ENCODE data around the gene MLLT10.

MLLT10 gene

DNA sequence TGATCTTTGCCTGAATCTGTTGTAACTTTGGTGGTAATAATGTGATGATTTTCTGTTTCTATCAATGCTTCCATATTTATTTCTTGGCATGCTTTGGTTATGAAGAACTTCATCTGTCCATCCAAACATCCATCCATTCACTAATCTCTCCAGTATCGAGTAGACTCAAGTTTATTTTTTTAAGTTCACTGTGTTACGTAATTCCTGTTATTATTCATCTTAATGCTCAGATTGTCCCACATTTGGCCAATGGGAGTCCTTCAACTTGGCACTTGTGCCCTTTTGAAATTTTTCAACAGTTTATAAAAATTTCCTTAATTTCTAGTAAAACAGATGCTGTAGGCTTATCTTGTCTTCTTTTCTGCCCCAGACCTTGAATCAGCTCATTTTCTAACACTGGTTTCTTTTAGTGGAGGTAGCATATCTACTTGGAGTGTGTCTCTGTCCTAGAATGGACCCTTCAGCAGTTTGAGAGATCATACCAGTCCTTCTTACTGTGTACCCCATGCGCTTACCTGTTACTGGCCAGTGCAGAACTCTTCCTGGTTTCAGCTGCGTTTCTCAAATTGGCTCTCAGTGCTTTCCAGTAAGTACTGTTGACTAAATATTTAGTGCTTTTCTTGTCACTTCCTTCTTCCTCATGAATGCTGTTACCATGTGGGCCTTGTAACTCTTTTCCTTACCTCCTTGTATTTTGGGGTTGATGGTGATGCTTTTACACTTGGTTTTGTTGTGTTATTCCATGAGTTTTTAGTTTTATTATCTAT lies 100.8 kb downstream of the MLLT10 start:
- H3K4me3 Mint-ChIP-seq, result no peak overlapping the region

GRCh38 chr10:21637795-21638194 lies 103.8 kb downstream of the MLLT10 start:
- Mint-ChIP-seq H3K4me3 (no peak overlapping the region), H3K27me3 (no peaks in the 10 kb centered on the region), H3K9me3 (no peaks in the 10 kb centered on the region), H3K36me3 (peaks cover 43% of the 10 kb centered on the region), H3K27ac (no peak overlapping the region), H3K4me1 (peaks cover 23% of the 10 kb centered on the region)
- ATAC-seq, result no peak

More for the DNA sequence above, 100.8 kb downstream of the MLLT10 start:
- no peak overlapping the region for H3K27ac Mint-ChIP-seq
- peaks cover 23% of the 10 kb centered on the region for H3K4me1 Mint-ChIP-seq
- no peak for ATAC-seq
- no peaks in the 10 kb centered on the region for H3K27me3 Mint-ChIP-seq
- peaks cover 64% of the 10 kb centered on the region for H3K36me3 Mint-ChIP-seq
- no peaks in the 10 kb centered on the region for H3K9me3 Mint-ChIP-seq

- no peak overlapping the region for H3K4me3 Mint-ChIP-seq
- H3K27ac Mint-ChIP-seq, result no peak overlapping the region
- peaks cover 25% of the 10 kb centered on the region for H3K4me1 Mint-ChIP-seq
- H3K36me3 Mint-ChIP-seq, result peaks cover 45% of the 10 kb centered on the region
- ATAC-seq, result no peak
- H3K9me3 Mint-ChIP-seq, result no peaks in the 10 kb centered on the region
- H3K27me3 Mint-ChIP-seq, result no peaks in the 10 kb centered on the region
These were observed 104.6 kb downstream of the MLLT10 start for GRCh38 chr10:21638681-21639080.

- Mint-ChIP-seq H3K27ac (peak overlapping the region; percentile 37), H3K27me3 (no peaks in the 10 kb centered on the region), H3K36me3 (peaks cover 52% of the 10 kb centered on the region), H3K4me3 (no peak overlapping the region), H3K4me1 (peaks cover 21% of the 10 kb centered on the region), H3K9me3 (no peaks in the 10 kb centered on the region)
- no peak for ATAC-seq
These were observed 114.0 kb downstream of the MLLT10 start for GRCh38 chr10:21648040-21648439.

- Mint-ChIP-seq H3K4me3 (no peak overlapping the region), H3K9me3 (no peaks in the 10 kb centered on the region), H3K36me3 (peaks cover 44% of the 10 kb centered on the region), H3K4me1 (peaks cover 13% of the 10 kb centered on the region), H3K27ac (no peak overlapping the region), H3K27me3 (no peaks in the 10 kb centered on the region)
- no peak for ATAC-seq
These were observed 115.4 kb downstream of the MLLT10 start for GRCh38 chr10:21649454-21649872.

DNA sequence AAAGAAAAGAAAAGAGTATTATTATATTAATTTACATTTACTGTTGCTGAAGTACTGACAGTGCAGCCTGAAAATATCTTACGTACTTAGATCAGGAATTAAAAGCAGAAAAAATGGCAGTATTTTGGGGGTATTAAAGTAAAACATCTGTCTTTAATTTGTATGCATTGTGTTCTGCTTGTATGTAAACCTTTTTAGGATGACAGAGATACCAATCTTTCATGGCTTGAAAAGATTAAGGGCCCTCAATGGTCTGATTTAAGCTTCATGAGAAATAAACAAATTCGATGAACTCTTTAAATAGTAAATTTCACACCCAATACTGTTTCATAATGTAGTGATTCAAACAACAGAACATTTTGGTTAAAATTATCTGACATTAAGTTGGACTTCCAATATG lies 116.3 kb downstream of the MLLT10 start:
- Mint-ChIP-seq H3K4me1 (peaks cover 13% of the 10 kb centered on the region), H3K4me3 (no peak overlapping the region), H3K36me3 (peaks cover 38% of the 10 kb centered on the region), H3K27me3 (no peaks in the 10 kb centered on the region), H3K9me3 (no peaks in the 10 kb centered on the region), H3K27ac (no peak overlapping the region)
- ATAC-seq, result no peak

- Mint-ChIP-seq H3K9me3 (no peaks in the 10 kb centered on the region), H3K4me3 (no peak overlapping the region), H3K4me1 (no peaks in the 10 kb centered on the region)
These were observed 121.2 kb downstream of the MLLT10 start for GRCh38 chr10:21655236-21655635.

DNA sequence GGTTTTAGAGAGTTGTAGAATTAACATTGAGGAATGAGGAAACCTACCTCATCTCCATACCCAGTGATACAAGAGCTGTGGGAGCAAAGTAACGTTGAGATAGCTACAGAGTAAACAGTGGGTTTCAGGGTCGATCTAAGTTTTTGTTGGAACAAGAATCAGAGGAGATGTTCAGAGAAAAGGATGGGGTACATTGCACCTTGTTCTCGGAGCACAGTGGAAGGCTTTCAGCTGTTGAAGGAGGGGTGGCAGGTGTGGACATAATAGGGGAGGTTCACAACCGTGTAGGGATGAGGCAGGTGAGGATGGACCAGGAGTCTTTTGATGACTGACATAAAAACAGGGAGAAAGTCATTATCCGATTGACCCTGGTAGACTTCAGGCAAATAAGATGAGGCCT lies 121.7 kb downstream of the MLLT10 start:
- no peaks in the 10 kb centered on the region for H3K27me3 Mint-ChIP-seq
- no peak overlapping the region for H3K4me3 Mint-ChIP-seq
- H3K27ac Mint-ChIP-seq, result no peak overlapping the region
- no peaks in the 10 kb centered on the region for H3K9me3 Mint-ChIP-seq
- ATAC-seq, result no peak
- H3K4me1 Mint-ChIP-seq, result no peaks in the 10 kb centered on the region
- H3K36me3 Mint-ChIP-seq, result peaks cover 7% of the 10 kb centered on the region

More at GRCh38 chr10:21655236-21655635, 121.2 kb downstream of the MLLT10 start:
- no peak for ATAC-seq
- peaks cover 7% of the 10 kb centered on the region for H3K36me3 Mint-ChIP-seq
- no peak overlapping the region for H3K27ac Mint-ChIP-seq
- no peaks in the 10 kb centered on the region for H3K27me3 Mint-ChIP-seq

DNA sequence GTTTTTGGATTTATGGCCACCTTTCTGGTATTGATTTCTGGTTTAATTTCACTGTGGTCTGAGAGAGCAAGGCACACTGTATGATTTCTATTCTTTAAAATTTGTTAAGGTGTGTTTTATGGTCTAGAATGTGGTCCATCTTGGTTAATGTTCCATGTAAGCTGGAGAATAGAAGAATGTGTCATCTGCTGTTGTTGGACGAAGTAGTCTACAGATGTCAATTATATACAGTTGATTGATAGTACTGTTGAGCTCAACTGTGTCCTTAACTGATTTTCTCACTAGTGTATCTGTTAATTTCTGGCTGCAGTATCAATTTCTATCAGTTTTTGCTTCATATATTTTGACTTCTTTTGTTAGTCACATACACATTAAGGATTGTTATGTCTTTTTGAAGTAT lies 127.1 kb downstream of the MLLT10 start:
- no peak overlapping the region for H3K27ac Mint-ChIP-seq
- H3K36me3 Mint-ChIP-seq, result peaks cover 17% of the 10 kb centered on the region
- no peaks in the 10 kb centered on the region for H3K27me3 Mint-ChIP-seq
- no peak overlapping the region for H3K4me3 Mint-ChIP-seq
- peaks cover 24% of the 10 kb centered on the region for H3K4me1 Mint-ChIP-seq
- no peak for ATAC-seq
- no peaks in the 10 kb centered on the region for H3K9me3 Mint-ChIP-seq

GRCh38 chr10:21661935-21662334 lies 127.9 kb downstream of the MLLT10 start:
- peaks cover 26% of the 10 kb centered on the region for H3K4me1 Mint-ChIP-seq
- H3K36me3 Mint-ChIP-seq, result peaks cover 22% of the 10 kb centered on the region
- ATAC-seq, result no peak
- H3K4me3 Mint-ChIP-seq, result no peak overlapping the region
- no peak overlapping the region for H3K27ac Mint-ChIP-seq
- H3K9me3 Mint-ChIP-seq, result no peaks in the 10 kb centered on the region
- H3K27me3 Mint-ChIP-seq, result no peaks in the 10 kb centered on the region

GRCh38 chr10:21662635-21663034 lies 128.6 kb downstream of the MLLT10 start:
- Mint-ChIP-seq H3K4me3 (no peak overlapping the region), H3K9me3 (no peaks in the 10 kb centered on the region), H3K36me3 (peaks cover 27% of the 10 kb centered on the region)

DNA sequence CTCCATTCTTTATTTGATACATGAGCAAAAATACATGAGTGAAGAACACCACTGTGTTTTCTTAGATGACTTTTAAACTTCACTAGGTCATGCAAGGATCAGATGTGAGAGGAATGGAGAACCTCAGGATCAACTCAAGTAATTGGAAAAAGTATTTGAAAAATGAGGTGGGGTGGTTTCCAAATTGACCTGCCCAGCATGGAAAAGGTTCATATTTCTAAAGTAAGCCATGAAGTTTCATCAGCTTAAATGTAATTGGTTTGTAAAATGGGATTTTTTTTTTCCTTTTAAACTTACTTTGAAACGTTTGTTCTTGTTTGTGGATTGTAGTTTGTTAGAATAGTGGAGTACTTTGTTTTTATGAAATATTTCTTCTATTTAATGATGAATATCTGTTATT lies 134.8 kb downstream of the MLLT10 start:
- no peak for ATAC-seq
- H3K27ac Mint-ChIP-seq, result no peak overlapping the region
- H3K4me1 Mint-ChIP-seq, result peaks cover 41% of the 10 kb centered on the region
- H3K4me3 Mint-ChIP-seq, result no peak overlapping the region
- peaks cover 33% of the 10 kb centered on the region for H3K36me3 Mint-ChIP-seq
- H3K27me3 Mint-ChIP-seq, result no peaks in the 10 kb centered on the region
- H3K9me3 Mint-ChIP-seq, result no peaks in the 10 kb centered on the region

More at GRCh38 chr10:21662635-21663034, 128.6 kb downstream of the MLLT10 start:
- ATAC-seq, result no peak
- no peak overlapping the region for H3K27ac Mint-ChIP-seq
- H3K4me1 Mint-ChIP-seq, result peaks cover 32% of the 10 kb centered on the region
- H3K27me3 Mint-ChIP-seq, result no peaks in the 10 kb centered on the region

- Mint-ChIP-seq H3K27me3 (no peaks in the 10 kb centered on the region), H3K4me1 (peaks cover 41% of the 10 kb centered on the region), H3K36me3 (peaks cover 40% of the 10 kb centered on the region), H3K4me3 (no peak overlapping the region), H3K27ac (no peak overlapping the region), H3K9me3 (no peaks in the 10 kb centered on the region)
- ATAC-seq, result no peak
These were observed 136.4 kb downstream of the MLLT10 start for GRCh38 chr10:21670391-21670790.

GRCh38 chr10:21673668-21674067 lies 139.6 kb downstream of the MLLT10 start:
- no peak overlapping the region for H3K4me3 Mint-ChIP-seq
- H3K4me1 Mint-ChIP-seq, result peaks cover 19% of the 10 kb centered on the region
- H3K27me3 Mint-ChIP-seq, result no peaks in the 10 kb centered on the region
- H3K27ac Mint-ChIP-seq, result no peak overlapping the region
- ATAC-seq, result no peak
- no peaks in the 10 kb centered on the region for H3K9me3 Mint-ChIP-seq
- peaks cover 33% of the 10 kb centered on the region for H3K36me3 Mint-ChIP-seq

DNA sequence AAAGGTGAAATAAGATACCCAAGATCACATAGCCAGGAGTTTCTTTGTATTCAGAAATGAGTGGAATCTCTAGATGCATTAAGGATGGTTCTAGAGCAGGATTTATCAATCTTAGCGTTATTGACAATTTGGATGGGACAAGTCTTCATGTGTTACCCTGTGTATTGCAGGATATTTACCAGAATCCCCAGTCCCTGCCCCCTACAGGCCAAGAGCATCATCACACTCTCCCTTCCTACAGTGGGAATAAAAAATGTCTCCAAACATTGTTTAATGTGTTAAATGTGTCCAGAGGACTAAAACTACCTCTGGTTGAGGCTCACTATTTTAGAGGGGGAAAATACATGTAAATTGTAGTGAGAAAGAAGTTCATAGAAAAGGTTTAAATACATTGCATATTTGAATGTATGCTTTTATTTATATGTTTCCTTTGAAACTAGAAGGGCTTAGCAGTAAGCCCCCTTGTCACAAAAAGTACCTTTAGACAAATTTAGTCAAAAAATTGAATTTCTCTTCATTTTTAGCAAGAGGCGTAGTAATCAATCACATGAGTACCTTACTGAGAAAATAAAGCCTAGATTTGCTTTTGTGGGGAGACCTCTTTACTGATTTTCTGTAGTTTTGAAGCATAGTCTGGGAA lies 141.2 kb downstream of the MLLT10 start:
- H3K9me3 Mint-ChIP-seq, result no peaks in the 10 kb centered on the region
- H3K36me3 Mint-ChIP-seq, result peaks cover 27% of the 10 kb centered on the region
- H3K27me3 Mint-ChIP-seq, result no peaks in the 10 kb centered on the region
- no peak overlapping the region for H3K4me3 Mint-ChIP-seq
- no peak overlapping the region for H3K27ac Mint-ChIP-seq
- peaks cover 3% of the 10 kb centered on the region for H3K4me1 Mint-ChIP-seq
- no peak for ATAC-seq

DNA sequence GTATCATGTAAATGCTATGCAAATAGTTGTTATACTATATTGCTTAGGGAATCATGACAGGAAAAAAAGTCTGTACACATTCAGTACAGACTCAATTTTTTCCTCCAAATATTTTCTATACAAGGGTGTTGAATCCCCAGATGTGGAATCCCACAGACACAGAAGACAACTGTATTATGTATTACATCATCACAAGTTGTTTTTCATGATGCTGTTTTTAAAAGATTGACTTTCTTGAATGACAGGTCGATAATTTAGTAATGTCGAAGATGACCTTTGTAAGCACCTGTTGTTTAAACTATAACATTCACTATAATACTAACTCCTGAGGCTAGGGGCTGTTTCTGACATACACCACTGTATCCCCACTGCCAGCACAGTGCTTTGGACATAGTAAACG lies 143.5 kb downstream of the MLLT10 start:
- Mint-ChIP-seq H3K4me1 (no peaks in the 10 kb centered on the region), H3K27me3 (no peaks in the 10 kb centered on the region), H3K27ac (no peak overlapping the region), H3K9me3 (no peaks in the 10 kb centered on the region), H3K36me3 (peaks cover 30% of the 10 kb centered on the region), H3K4me3 (no peak overlapping the region)
- no peak for ATAC-seq

All from stimulated activated memory B cell treated with anti-CD40 and anti-IgM and Interleukin-4, amounts not matched to agents 10 μg/mL and 1 μg/mL and 100 μg/mL, for 72 hours (primary cell).